GM10266 (cell line): ENCODE data around the gene SNRPF.
"Not testable (repeated sequence)": the region's sequence is repeated elsewhere in the genome, so short reads cannot be mapped to it uniquely, and the experiment has no call there.

Experiments used
- DNase-seq: peaks from one replicate; pipeline ENCODE4 v3.0.0; 2012; ENCODE audit errors: extremely low spot score
- TF ChIP-seq, protein P1 (sequence below): IDR thresholded peaks from 2 replicates; pipeline ENCODE4 v1.5.1; 2012; ENCODE audit warnings: mild to moderate bottlenecking, low read depth; ENCODE audit not compliant: control insufficient read depth, insufficient read depth; ENCODE audit errors: missing control alignments

The SNRPF gene

DNA sequence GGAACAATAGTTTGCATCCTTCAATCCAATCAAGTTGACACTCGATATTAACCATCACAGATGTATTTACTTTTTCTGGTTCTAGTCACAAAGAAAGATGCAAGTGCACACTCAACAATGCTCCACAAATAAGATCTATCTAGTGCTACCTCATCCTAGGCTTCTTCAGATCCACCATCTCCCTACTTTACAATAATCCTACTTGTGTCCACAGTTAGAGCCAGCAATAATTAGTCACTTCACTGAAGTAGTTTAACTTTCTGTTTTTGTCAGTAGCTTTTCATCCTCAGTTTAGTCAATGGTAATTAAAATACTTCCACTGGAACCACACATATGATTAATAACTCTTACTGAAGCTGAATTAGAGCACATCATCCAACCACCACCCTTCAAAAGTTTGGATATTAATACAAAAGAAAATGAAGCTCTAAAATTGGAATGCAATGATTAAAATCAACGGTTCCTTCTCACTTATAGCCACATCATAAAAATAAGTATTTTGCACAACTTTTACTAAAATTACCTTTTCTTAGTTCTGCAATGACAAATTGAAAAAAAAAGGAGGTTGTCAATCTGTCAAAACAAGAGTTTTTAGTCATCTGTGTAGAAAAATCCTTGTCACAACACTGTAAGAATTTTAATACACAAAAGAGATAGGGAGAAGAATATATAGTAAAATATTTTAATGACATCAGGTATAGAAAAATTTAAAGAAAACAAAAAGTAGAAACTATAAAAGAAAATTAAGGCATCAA is 28.2 kb upstream of the SNRPF start:
- DNase-seq: no peak
- TF ChIP-seq, protein P1, sequence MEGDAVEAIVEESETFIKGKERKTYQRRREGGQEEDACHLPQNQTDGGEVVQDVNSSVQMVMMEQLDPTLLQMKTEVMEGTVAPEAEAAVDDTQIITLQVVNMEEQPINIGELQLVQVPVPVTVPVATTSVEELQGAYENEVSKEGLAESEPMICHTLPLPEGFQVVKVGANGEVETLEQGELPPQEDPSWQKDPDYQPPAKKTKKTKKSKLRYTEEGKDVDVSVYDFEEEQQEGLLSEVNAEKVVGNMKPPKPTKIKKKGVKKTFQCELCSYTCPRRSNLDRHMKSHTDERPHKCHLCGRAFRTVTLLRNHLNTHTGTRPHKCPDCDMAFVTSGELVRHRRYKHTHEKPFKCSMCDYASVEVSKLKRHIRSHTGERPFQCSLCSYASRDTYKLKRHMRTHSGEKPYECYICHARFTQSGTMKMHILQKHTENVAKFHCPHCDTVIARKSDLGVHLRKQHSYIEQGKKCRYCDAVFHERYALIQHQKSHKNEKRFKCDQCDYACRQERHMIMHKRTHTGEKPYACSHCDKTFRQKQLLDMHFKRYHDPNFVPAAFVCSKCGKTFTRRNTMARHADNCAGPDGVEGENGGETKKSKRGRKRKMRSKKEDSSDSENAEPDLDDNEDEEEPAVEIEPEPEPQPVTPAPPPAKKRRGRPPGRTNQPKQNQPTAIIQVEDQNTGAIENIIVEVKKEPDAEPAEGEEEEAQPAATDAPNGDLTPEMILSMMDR: no peak

DNA sequence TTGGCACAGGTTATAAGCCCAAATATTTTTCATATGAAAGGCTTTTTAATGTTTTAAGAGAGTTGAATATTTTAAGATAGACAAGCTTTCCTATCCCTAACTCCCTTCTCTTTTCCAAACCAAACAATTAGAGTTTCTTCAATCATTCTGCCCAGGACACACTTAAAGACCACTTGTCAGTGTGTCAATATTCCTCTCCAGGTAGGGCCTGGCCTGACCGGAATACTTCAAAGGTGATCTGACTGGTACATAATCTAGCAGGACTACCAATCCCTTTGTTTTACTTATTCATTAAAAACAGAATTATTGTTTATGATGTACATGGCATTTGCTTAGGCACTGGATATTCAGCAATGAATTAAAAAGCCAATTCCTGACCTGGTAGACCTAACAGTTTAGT is 24.2 kb upstream of the SNRPF start:
- TF ChIP-seq, protein P1: no peak
- no peak for DNase-seq

DNA sequence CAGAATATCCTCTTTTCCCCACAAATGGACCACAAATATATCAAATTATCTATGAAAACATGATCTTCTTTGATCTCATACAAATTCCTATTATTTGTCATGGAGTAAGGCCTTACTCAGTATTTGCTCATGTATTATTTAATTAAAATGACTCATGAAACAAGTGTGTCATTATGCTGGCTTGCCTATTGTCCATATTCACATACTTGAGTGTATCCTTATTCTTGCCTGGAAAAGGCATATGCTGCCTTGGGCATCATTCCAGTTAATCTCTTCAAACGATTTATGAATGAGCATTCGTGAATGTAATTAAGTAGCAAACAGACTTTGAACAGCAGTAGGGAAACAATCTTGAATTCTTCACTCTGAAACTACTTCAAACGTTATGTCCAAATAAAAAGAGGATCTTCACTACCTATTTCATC is 22.6 kb upstream of the SNRPF start:
- no peak for DNase-seq
- TF ChIP-seq, protein P1: no peak

DNA sequence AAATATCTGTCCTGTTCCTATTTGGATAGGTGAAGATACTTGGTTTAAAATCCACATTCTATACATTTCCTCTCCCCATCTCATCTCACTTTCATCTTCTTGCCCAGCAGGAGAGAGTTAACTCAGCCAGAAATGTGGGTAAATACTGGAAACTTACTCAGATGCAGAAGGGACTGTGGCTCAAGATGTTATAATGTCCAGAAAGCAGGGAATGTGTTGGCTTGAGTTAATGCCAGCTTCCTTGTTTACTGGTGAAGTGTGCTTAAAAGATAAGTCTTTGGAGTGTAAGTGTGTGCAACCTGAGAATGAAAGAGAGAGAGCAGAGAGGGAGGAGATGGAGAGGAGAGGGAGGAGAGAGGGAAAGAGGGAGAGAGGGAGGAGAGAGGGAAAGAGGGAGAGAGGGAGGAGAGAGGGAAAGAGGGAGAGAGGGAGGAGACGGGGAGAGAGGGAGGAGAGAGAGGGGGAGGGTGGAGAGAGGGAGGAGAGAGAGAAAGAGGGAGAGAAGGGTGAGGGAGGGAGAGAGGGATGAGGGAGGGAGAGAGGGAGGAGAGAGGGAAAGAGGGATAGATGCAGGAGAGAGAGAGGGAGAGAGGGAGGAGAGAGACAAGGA is 22.0 kb upstream of the SNRPF start:
- TF ChIP-seq, protein P1: no peak
- no peak for DNase-seq

DNA sequence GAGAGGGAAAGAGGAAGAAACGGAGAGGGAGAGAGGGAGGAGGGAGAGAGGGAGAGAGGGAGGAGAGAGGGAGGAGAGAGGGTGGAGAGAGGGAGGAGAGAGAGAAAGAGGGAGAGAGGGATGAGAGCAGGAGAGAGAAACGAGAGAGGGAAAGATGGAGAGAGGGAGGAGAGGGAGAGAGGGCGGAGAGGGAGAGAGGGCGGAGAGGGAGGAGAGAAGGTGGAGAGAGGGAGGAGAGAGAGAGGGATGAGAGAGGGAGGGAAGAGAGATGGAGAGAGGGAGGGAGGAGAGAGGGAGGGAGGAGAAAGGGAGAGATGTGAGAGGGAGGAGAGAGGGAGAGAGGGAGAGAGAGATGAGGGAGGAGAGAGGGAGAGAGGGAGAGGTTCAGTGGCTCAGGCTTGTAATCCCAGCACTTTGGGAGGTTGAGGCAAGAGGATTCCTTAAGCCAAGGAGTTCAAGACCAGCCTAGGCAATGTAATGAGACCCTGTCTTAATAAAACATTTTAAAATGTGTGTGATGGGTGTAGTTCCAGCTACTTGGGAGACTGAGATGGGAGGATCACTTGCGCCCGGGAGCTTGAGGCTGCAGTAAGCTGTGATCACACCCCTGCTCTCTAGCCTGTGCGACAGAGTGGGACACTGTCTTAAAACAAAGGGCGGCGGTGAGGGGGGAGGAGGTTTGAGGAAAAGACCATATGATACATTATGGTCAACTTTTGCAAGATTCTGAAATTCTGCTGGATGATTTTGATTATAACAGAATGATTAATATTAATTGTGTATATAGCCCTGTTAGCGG is 21.3 kb upstream of the SNRPF start:
- TF ChIP-seq, protein P1: no peak
- no peak for DNase-seq

DNA sequence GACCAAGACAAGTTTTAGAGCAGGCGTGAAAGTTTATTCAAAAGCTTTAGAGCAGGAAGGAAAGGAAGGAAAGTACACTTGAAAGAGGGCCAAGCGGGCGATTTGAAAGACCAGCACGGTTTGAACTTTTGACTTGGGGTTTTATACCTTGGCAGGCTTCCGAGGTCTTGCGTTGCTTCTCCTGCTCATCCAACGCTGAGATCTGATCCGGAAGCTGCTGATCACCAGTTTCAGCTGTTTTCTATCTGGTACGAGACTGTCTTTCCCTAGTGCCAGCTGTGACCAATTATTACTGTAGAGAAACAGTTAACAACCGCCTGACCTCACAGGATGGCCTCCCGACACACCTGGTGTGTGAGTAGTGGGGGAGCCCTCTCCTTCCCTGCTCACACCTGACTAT is 20.6 kb upstream of the SNRPF start:
- no peak for DNase-seq
- TF ChIP-seq, protein P1: no peak

DNA sequence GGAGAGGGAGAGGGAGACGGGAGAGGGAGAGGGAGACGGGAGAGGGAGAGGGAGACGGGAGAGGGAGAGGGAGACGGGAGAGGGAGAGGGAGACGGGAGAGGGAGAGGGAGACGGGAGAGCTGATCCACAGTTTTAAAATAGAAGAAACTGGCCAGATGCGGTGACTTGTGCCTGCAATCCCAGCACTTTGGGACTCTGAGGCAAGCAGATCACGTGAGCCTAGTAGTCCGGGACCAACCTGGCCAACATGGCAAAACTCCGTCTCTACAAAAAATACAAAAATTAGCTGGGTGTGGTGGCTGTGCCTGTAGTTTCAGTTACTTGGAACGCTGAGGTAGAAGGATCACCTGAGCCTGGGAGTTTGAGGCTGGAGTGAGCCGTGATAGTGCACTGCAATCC is 16.3 kb upstream of the SNRPF start:
- not testable (repeated sequence) for DNase-seq
